NCI-H524 (cell line): ENCODE results near the gene MYO9A.
"Not testable (repeated sequence)": the region's sequence is repeated elsewhere in the genome, so short reads cannot be mapped to it uniquely, and the experiment has no call there.

Experiments used
- DNase-seq, 2 experiments: peaks; one replicate each; lab custom pipeline; 2025; lab: John Stamatoyannopoulos, UW

The MYO9A gene

GRCh38 chr15:72086920-72087648 is 30.9 kb downstream of the MYO9A start:
- DNase-seq, result no peak

GRCh38 chr15:72086010-72086697 is 31.8 kb downstream of the MYO9A start:
- DNase-seq, result no peak

GRCh38 chr15:72082176-72082575 is 35.8 kb downstream of the MYO9A start:
- DNase-seq, result no peak

- DNase-seq, result no peak
These were observed 39.1 kb downstream of the MYO9A start for GRCh38 chr15:72078887-72079286.

GRCh38 chr15:72077950-72078349 is 40.0 kb downstream of the MYO9A start:
- DNase-seq, result no peak

- DNase-seq, result no peak
These were observed 43.5 kb downstream of the MYO9A start for GRCh38 chr15:72074335-72075060.

GRCh38 chr15:72071448-72071825 is 46.5 kb downstream of the MYO9A start:
- DNase-seq, result not testable (repeated sequence)

GRCh38 chr15:72070817-72071447 is 47.0 kb downstream of the MYO9A start:
- DNase-seq, result no peak

GRCh38 chr15:72068856-72069255 is 49.1 kb downstream of the MYO9A start:
- no peak for DNase-seq

- no peak for DNase-seq
These were observed 52.1 kb downstream of the MYO9A start for GRCh38 chr15:72065801-72066200.

- DNase-seq, result no peak
These were observed 54.8 kb downstream of the MYO9A start for GRCh38 chr15:72063186-72063585.

- no peak for DNase-seq
These were observed 55.6 kb downstream of the MYO9A start for GRCh38 chr15:72062319-72062718.

- no peak for DNase-seq
These were observed 57.2 kb downstream of the MYO9A start for GRCh38 chr15:72060687-72061250.

- DNase-seq, result no peak
These were observed 59.4 kb downstream of the MYO9A start for GRCh38 chr15:72058585-72058984.

GRCh38 chr15:72057548-72058091 is 60.3 kb downstream of the MYO9A start:
- no peak for DNase-seq

- DNase-seq, result not testable (repeated sequence)
These were observed 61.7 kb downstream of the MYO9A start for GRCh38 chr15:72056217-72056616.

GRCh38 chr15:72053297-72053696 is 64.7 kb downstream of the MYO9A start:
- DNase-seq, result not testable (repeated sequence)

- no peak for DNase-seq
These were observed 67.2 kb downstream of the MYO9A start for GRCh38 chr15:72050700-72051099.

GRCh38 chr15:72047020-72047419 is 70.9 kb downstream of the MYO9A start:
- no peak for DNase-seq

- no peak for DNase-seq
These were observed 73.0 kb downstream of the MYO9A start for GRCh38 chr15:72044956-72045355.

- DNase-seq, result no peak
These were observed 75.1 kb downstream of the MYO9A start for GRCh38 chr15:72042865-72043264.

- no peak for DNase-seq
These were observed 75.9 kb downstream of the MYO9A start for GRCh38 chr15:72042054-72042453.
